ENCODE results near the gene PSMG2. TPM values are rescaled to one million over a fixed set of nuclear protein-coding genes. Genes with fewer than 3 reads are reported as not detected.
"Not testable (repeated sequence)": the region's sequence is repeated elsewhere in the genome, so short reads cannot be mapped to it uniquely, and the experiment has no call there.

The PSMG2 gene
- total RNA-seq, 1 experiment from 2014 or later = 106 TPM

DNA sequence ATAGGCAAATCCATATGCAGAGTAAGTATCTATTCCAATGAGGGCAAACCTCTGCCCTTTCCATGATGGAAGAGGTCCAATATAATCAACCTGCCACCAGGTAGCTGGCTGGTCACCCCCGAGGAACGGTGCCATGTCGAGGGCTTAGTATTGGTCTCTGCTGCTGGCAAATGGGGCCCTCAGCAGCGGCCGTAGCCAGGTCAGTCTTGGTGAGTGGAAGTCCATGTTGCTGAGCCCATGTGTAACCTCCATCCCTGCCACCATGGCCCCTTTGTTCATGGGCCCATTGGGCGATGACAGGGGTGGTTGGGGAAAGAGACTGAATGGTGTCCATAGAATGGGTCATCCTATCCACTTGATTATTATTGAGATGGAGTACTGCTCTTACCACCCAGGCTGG, 52.8 kb downstream of the PSMG2 start:
- in situ Hi-C loops (cut with HindIII; ENCODE audit: low sequenced_read_pairs); DNase-seq (ENCODE audit: low spot score): not testable (repeated sequence)

DNA sequence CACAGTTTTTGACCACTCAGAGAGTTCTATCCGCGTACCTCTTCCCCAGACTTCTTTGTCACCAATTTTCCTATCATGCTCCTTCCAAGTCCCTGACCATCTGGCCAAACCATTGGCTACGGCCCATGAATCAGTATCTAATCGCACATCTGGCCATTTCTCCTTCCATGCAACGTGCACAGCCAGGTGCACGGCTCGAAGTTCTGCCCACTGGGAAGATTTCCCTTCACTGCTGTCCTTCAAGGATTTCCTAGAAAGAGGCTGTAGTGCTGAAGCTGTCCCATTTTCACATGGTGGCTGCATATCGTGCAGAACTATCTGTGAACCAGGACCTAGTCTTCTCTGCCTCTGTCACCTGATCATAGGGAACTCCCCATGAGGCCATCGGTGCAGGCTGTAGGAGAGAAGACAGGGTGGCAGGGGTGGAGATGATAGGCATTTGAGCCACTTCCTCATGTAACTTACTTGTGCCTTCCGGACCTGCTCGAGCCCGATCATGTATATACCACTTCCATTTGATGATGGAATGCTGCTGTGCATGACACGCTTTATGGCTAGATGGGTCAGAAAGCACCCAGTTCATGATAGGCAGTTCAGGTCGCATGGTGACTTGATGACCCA, 53.9 kb downstream of the PSMG2 start:
- not testable (repeated sequence) for DNase-seq (ENCODE audit: low spot score)

DNA sequence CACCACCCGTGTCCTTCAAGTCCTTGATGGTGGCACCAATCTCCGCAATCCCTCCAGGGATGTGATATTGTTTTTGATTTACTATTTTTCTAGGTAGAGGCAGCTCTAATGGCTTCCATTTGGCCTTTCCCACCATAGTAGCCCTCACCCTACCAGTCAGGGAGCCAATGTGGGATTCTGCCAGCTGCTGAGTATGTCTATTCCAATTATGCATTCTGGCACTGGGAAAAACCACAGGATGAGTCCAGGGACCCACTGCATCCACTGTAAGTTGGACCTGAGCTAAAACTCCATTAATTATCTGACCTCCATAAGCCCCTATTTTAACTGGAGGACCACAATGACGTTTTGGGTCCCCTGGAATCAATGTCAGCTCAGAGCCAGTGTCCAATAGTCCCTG, 55.7 kb downstream of the PSMG2 start:
- in situ Hi-C loops (cut with HindIII; ENCODE audit: low sequenced_read_pairs); DNase-seq (ENCODE audit: low spot score): not testable (repeated sequence)

More for the DNA sequence above, 53.9 kb downstream of the PSMG2 start:
- in situ Hi-C loops (cut with HindIII; ENCODE audit: low sequenced_read_pairs) = not testable (repeated sequence)

DNA sequence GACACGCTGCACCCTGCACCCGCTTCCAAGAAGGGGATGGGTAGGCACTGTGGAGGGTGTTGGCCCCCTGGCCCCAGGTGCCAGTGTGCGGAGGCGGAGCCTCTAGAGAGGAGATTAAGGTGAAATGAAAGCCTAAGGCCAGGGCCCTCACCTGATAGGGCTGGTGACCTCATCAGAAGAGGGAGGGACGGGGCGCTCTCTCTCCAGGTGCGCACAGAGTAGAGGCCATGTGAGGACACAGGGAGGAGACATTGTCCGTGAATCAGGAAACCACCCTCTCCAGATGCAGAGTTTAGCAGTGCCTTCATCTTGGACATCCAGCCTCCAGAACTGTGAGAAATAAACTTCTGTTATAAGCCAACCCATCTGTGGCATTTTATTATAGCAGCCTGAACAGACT, 62.3 kb downstream of the PSMG2 start:
- in situ Hi-C loops (cut with HindIII; ENCODE audit: low sequenced_read_pairs) = no loop called here
- no peak for DNase-seq (ENCODE audit: low spot score)

DNA sequence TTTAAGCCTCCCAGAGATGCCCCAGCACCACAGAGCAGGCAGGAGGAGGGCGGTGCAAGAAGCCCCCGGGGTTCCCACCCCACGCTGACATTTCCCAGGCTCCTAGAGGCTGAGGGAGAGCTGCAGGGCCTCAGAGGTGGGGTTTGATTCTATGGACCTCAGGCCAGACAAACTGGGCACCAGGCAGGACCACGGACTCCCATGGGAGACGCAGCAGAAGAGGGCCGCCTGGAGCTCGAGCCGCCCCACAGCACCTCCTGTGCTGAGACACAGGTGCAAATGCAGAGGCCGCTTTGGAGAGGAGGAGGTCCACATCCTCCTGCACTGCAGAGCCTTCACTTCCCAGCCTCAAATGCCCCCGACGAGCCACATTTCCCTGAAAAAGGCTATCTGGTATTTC, 62.7 kb downstream of the PSMG2 start:
- in situ Hi-C loops (cut with HindIII; ENCODE audit: low sequenced_read_pairs) = no loop called here
- no peak for DNase-seq (ENCODE audit: low spot score)

DNA sequence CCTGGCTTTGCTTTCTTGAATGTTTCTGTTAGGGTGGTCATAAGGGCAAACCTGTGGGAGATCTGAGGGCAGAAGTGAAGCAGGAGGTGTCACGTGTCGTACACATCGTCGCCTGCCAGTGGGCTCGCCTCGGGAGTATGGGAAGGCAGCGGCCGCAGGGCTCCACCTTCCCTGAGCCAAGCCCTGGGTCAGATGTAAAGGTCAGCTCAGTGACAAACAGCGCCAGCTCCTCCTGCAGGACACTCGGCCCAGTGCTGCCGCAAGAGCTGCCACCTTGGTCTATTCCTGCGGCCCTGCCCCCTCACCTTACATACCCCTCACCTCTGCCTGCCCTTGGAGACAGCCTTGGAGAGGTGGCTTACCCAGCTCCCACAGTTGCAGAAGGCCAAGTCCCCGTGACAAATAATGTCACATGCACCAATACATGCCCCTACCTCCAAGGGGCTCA, 64.2 kb downstream of the PSMG2 start:
- in situ Hi-C loops (cut with HindIII; ENCODE audit: low sequenced_read_pairs) = no loop called here
- DNase-seq (ENCODE audit: low spot score) = no peak

DNA sequence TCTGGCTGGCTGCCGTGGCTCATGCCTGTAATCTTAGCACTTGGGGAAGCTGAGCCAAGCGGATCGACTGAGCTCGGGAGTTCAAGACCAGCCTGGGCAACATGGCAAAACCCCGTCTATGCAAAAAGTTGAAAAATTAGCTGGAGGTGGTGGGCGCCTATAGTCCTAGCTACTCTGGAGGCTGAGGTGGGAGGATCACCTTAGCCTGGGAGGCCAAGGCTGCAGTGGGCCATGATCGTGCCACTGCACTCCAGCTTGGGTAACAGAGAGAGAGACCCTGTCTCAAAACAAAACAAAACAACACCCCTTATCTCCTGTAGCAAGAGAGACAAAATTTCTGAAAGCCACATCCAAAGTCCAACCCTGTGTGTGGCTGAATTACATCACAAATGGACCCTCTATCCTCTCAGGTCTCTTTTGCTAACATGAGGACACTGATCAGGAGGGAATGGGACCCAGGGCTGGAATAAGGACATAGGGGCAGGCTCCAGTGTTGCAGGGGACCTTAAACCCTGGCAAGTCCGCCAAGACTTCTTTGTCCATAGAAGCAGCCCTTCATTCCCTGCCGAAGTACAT, 64.8 kb downstream of the PSMG2 start:
- no peak for DNase-seq (ENCODE audit: low spot score)
- in situ Hi-C loops (cut with HindIII; ENCODE audit: low sequenced_read_pairs) = no loop called here

DNA sequence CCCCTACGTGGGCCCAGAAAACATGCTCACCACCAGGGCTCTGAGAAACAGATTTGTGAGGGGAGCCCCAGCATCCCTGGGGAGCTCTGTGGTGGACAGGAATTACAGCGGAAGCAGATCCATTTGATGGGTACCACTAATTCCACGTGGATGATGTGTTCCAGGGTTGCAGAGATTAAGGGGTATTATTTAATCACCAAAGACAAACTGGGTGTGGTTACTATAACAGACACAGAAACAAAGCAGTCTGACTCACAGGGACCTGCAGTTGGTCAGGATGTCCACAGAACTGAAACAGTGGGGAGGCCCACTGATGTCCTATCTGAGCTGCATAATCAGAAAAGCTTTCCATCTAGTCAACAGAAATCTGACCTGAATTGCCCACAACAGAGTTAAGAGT, 65.8 kb downstream of the PSMG2 start:
- in situ Hi-C loops (cut with HindIII; ENCODE audit: low sequenced_read_pairs) = no loop called here
- DNase-seq (ENCODE audit: low spot score) = no peak

DNA sequence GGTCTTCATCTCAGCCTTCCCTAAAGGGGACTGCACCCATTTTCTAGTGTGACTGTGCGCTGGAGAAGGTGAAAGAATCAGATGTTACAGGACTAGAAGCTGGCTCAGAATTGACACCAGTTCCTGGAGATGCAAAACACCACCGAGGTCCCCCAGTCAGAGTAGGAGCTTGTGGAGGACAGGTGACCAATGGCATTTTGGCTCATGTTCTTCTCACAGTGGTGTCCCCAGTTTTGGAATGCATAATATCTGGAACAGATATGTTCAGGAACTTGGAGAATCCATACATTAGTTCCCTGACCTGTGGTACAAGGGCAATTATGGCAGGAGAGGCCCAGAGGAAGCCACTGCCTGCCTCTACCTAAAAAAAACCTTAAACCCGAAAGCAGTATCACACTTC, 66.3 kb downstream of the PSMG2 start:
- in situ Hi-C loops (cut with HindIII; ENCODE audit: low sequenced_read_pairs) = no loop called here
- DNase-seq (ENCODE audit: low spot score) = no peak

DNA sequence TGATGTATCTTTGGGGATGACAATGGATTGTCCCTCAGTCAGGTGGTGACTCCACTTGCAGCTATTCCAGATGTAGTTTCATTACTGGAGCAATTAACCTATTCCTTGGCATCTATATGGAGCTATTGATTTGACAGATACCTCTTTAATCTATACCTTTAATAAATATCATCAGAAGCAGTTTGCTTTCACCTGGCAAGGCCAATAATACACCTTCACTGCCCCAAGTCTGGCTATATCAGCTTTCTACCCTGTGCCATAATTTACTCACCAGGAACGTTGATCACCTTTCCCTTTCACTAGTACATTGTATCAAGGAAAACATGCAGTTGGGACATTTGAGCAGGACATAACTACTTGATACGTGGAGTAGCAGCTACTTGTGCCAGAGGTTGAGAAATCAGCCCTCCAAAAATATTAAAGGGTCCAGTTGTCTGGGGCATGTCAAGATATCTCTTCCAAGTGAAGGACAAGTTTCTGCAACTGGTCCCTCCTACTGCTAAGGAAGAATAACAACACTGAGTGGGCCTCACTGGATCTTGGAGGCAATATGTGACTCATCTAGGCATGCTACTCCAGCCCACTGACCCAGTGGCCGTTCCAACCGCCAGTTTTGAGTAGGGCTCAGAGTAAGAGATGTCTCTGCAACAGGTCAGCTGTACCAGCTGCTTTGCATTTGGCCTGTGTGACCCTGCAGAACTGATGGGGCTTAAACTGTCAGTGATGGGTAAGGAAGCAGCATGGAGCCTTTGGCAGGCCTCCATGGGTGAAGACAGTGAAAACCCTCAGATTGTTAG, 67.0 kb downstream of the PSMG2 start:
- in situ Hi-C loops (cut with HindIII; ENCODE audit: low sequenced_read_pairs) = no loop called here
- no peak for DNase-seq (ENCODE audit: low spot score)

DNA sequence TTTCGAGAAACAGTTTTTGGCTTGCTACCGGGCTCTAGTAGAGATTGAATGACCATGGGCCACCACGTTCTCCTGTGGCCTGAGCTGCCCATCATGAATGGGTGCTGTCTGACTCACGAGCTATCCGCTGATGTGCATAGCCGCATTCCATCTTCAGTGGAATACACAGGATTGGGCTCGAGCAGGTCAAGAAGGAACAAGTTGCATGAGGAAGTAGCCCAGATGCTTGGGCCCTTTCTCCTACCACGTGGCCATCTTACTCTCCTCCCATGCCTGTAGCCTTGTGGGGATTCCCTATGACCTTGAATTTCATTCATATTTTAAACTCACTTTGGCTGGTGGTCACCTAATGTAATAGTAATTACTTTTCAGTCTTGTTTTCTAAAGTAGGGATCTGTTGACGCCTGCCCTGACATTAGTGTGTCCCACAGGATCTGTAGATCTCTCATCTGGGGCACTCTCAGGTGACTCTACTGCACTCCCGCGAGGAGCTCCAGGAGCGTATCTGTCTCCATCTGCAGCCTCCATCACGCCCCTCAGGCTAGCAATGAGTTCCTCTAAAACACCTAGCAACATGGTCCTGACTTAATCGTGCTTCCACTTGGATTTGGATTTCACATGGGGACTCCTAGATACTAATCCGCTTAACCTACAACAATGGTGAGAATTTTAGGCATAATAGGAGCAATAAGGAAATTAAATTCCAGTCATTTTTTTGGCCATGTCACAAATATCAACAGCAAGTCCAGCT, 67.8 kb downstream of the PSMG2 start:
- no peak for DNase-seq (ENCODE audit: low spot score)
- in situ Hi-C loops (cut with HindIII; ENCODE audit: low sequenced_read_pairs) = no loop called here

DNA sequence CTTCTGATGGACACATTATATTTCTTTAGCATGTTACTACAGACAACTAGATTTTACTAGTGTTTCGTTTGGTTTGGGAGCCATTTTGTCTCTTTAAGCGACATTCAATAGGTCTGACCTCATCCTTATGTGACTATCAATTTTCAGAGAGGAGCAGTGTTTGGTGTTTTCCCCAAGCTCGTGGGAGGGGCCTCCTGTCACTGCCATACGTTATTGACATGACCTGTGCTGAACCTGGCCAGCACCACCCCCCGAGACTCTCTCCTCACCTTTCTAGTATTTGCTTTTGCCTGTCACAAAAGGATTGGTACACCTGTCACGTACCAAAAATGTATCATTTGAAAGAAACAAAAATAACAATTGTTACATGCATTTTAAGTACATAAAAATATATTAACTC, 69.3 kb downstream of the PSMG2 start:
- in situ Hi-C loops (cut with HindIII; ENCODE audit: low sequenced_read_pairs) = no loop called here
- DNase-seq (ENCODE audit: low spot score) = no peak

DNA sequence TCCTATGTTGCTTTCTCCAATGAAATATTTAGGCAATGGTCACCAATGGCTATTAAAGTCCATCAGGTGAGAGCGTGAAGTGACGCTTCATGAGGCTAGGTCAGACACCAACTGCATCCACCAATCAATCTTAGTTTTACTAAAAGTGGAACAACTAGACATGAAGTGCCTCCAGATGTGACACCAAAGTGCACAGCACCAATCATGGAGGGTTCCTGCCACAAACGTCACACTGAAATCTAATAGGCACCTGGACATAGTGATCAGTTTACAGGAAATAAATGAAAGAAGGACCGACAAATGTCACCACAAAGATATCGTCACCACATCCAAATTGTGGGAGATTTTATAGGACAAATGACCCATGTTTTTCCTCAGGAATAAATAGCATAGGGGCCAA, 70.5 kb downstream of the PSMG2 start:
- DNase-seq (ENCODE audit: low spot score) = no peak
- in situ Hi-C loops (cut with HindIII; ENCODE audit: low sequenced_read_pairs) = no loop called here

DNA sequence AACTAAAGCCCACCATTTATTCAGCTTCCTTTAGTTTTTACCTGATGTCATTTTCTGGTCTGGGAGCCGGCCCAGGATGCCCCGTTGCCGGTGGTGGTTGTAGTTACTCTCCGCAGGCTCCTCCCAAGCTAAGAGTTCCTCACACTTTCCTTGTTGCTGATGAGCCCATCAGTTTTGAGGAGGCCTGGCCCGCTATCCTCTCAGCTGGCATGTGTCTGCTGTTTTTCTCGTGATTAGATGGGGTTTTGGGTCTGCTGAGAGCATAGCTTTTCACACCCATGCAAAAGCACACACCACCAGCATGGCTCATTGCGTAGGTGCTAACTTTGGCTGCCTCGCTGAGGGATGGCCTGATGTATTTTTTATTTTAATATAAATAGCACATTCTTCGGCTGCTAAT, 72.1 kb downstream of the PSMG2 start:
- in situ Hi-C loops (cut with HindIII; ENCODE audit: low sequenced_read_pairs) = no loop called here
- no peak for DNase-seq (ENCODE audit: low spot score)

Other genes starting within 250 kb of the PSMG2 start
- 32.9 and 35.0 TPM in 2 replicates for gene SPIRE1, start 44.9 kb upstream of the PSMG2 start, total RNA-seq (2014; rRNA removed; shearing (Covaris generic))
- gene CEP76, start 319 bp upstream of the PSMG2 start, total RNA-seq (2014; rRNA removed; shearing (Covaris generic)) = 21.7 and 22.4 TPM in 2 replicates
- 29.8 and 52.8 TPM in 2 replicates for gene PTPN2, start 181.2 kb downstream of the PSMG2 start, total RNA-seq (2014; rRNA removed; shearing (Covaris generic))
- 48.4 and 53.7 TPM in 2 replicates for gene SEH1L, start 245.0 kb downstream of the PSMG2 start, total RNA-seq (2014; rRNA removed; shearing (Covaris generic))

Data from G401 (cell line).